Measurements from ENCODE around the gene SF3B6.
"Not testable (repeated sequence)": the region's sequence is repeated elsewhere in the genome, so short reads cannot be mapped to it uniquely, and the experiment has no call there.

The SF3B6 gene

GRCh38 chr2:24048769-24049484 is 27.2 kb downstream of the SF3B6 start:
- H3K4me1 ChIP-seq (ENCODE audit: control extremely low read depth in 1 of 4, control insufficient read depth in 4 of 4, insufficient read depth in 4 of 4, low read length in 3 of 4): peaks cover 5 to 34% (median 27%) of the 10 kb centered on the region in 4 experiments
- WGBS (ENCODE audit: insufficient coverage): 42% methylated on average over 6 of the region's 23 CpGs
- no peaks in the 10 kb centered on the region for H3K36me3 ChIP-seq (ENCODE audit: control insufficient read depth in 4 of 4, insufficient read depth in 4 of 4, low read length in 3 of 4)
- H3K27me3 ChIP-seq (replicated peaks in 2 of 5; ENCODE audit: control insufficient read depth in 4 of 5, insufficient read depth in 5 of 5, low read length in 4 of 5): peaks cover 0 to 37% (median 15%) of the 10 kb centered on the region in 5 experiments
- DNase-seq: peak in 1 of 3 donors; percentile 25
- POLR2A ChIA-PET: no interaction called here
- H3K4me3 ChIP-seq (ENCODE audit: control insufficient read depth in 1 of 7, extremely low read depth in 1 of 7, insufficient read depth in 4 of 7, low read depth in 2 of 7, low read length in 6 of 7): peak overlapping the region; percentile 38 to 79 (median 61)
- CTCF ChIA-PET: interaction anchor here (1.2 to 1.6 kb wide), 2 partner anchors 11 to 38 kb away, joined by 3 to 5 read pairs; no protein-coding TSS in a partner anchor
- H3K27ac ChIP-seq (ENCODE audit: insufficient read depth in 1 of 2, low read depth in 1 of 2, low read length in 2 of 2, poor library complexity in 1 of 2, severe bottlenecking in 2 of 2): no peak overlapping the region
- no peaks in the 10 kb centered on the region for H3K9me3 ChIP-seq (ENCODE audit: control extremely low read depth in 1 of 5, control insufficient read depth in 4 of 5, insufficient read depth in 2 of 5, low read depth in 1 of 5, low read length in 4 of 5)

- Histone ChIP-seq H3K36me3 (ENCODE audit: control insufficient read depth in 4 of 4, insufficient read depth in 4 of 4, low read length in 3 of 4) (peaks cover 0 to 2% (median 0%) of the 10 kb centered on the region in 4 experiments), H3K9me3 (ENCODE audit: control extremely low read depth in 1 of 5, control insufficient read depth in 4 of 5, insufficient read depth in 2 of 5, low read depth in 1 of 5, low read length in 4 of 5) (no peaks in the 10 kb centered on the region), H3K27me3 (replicated peaks in 2 of 5; ENCODE audit: control insufficient read depth in 4 of 5, insufficient read depth in 5 of 5, low read length in 4 of 5) (peaks cover 0 to 37% (median 15%) of the 10 kb centered on the region in 5 experiments), H3K4me1 (ENCODE audit: control extremely low read depth in 1 of 4, control insufficient read depth in 4 of 4, insufficient read depth in 4 of 4, low read length in 3 of 4) (peaks cover 5 to 34% (median 27%) of the 10 kb centered on the region in 4 experiments), H3K27ac (ENCODE audit: insufficient read depth in 1 of 2, low read depth in 1 of 2, low read length in 2 of 2, poor library complexity in 1 of 2, severe bottlenecking in 2 of 2) (no peak overlapping the region), H3K4me3 (ENCODE audit: control insufficient read depth in 1 of 7, extremely low read depth in 1 of 7, insufficient read depth in 4 of 7, low read depth in 2 of 7, low read length in 6 of 7) (peak overlapping the region in 2 of 7 experiments; percentile 93 to 94)
- CTCF ChIA-PET: interaction anchor here (0.7 to 1.8 kb wide), 9 partner anchors 12 to 224 kb away, joined by 3 to 15 read pairs (median 3); partner anchors contain the start of gene TP53I3
- POLR2A ChIA-PET: interaction anchor here (0.6 to 1.3 kb wide), 4 partner anchors 29 to 1018 kb away, joined by 3 to 12 read pairs (median 4); partner anchors contain the start of gene SF3B6
- 58% methylated on average over 8 of the region's 8 CpGs for WGBS (ENCODE audit: insufficient coverage)
- DNase-seq: no peak
Observed at GRCh38 chr2:24047703-24048033, 28.5 kb downstream of the SF3B6 start.

- WGBS (ENCODE audit: insufficient coverage): 0% methylated on average over 27 of the region's 38 CpGs
- peaks cover 5 to 34% (median 27%) of the 10 kb centered on the region in 4 experiments for H3K4me1 ChIP-seq (ENCODE audit: control extremely low read depth in 1 of 4, control insufficient read depth in 4 of 4, insufficient read depth in 4 of 4, low read length in 3 of 4)
- POLR2A ChIA-PET: interaction anchor here (0.6 to 1.3 kb wide), 3 partner anchors 30 to 77 kb away, joined by 3 to 12 read pairs (median 3); partner anchors contain the start of gene SF3B6
- H3K4me3 ChIP-seq (ENCODE audit: control insufficient read depth in 1 of 7, extremely low read depth in 1 of 7, insufficient read depth in 4 of 7, low read depth in 2 of 7, low read length in 6 of 7): peak within 1 kb of the TSS; percentile 63 to 94 (median 85)
- peaks cover 0 to 2% (median 0%) of the 10 kb centered on the region in 4 experiments for H3K36me3 ChIP-seq (ENCODE audit: control insufficient read depth in 4 of 4, insufficient read depth in 4 of 4, low read length in 3 of 4)
- peak within 1 kb of the TSS; percentile 58 to 68 for H3K27ac ChIP-seq (ENCODE audit: insufficient read depth in 1 of 2, low read depth in 1 of 2, low read length in 2 of 2, poor library complexity in 1 of 2, severe bottlenecking in 2 of 2)
- CTCF ChIA-PET: interaction anchor here (0.5 to 1.8 kb wide), 10 partner anchors 12 to 280 kb away, joined by 3 to 15 read pairs (median 3); partner anchors contain the start of gene TP53I3
- DNase-seq: peak; percentile 98 to 99 (median 98)
- H3K9me3 ChIP-seq (ENCODE audit: control extremely low read depth in 1 of 5, control insufficient read depth in 4 of 5, insufficient read depth in 2 of 5, low read depth in 1 of 5, low read length in 4 of 5): no peaks in the 10 kb centered on the region
- peaks cover 0 to 37% (median 15%) of the 10 kb centered on the region in 5 experiments for H3K27me3 ChIP-seq (replicated peaks in 2 of 5; ENCODE audit: control insufficient read depth in 4 of 5, insufficient read depth in 5 of 5, low read length in 4 of 5)
Observed at GRCh38 chr2:24046930-24047702, 29.0 kb downstream of the SF3B6 start, which contains the start of gene WDCP. TSS of gene WDCP (minus strand) at chr2:24047391. CDS start at chr2:24039494, 7,897 bp downstream.

- 0% methylated on average over 1 of the region's 2 CpGs for WGBS (ENCODE audit: insufficient coverage)
- DNase-seq: peak in 1 of 3 donors; percentile 4
- POLR2A ChIA-PET: interaction anchor here (1.3 kb wide), 1 partner anchor 30 kb away, joined by 12 read pairs; the partner anchor contains the start of gene SF3B6
- CTCF ChIA-PET: interaction anchor here (0.9 to 1.8 kb wide), 4 partner anchors 12 to 37 kb away, joined by 3 to 15 read pairs (median 5); no protein-coding TSS in a partner anchor
- Histone ChIP-seq H3K9me3 (ENCODE audit: control extremely low read depth in 1 of 5, control insufficient read depth in 4 of 5, insufficient read depth in 2 of 5, low read depth in 1 of 5, low read length in 4 of 5) (no peaks in the 10 kb centered on the region), H3K4me3 (ENCODE audit: control insufficient read depth in 1 of 7, extremely low read depth in 1 of 7, insufficient read depth in 4 of 7, low read depth in 2 of 7, low read length in 6 of 7) (peak overlapping the region in 6 of 7 experiments; percentile 81 to 94 (median 86)), H3K27ac (ENCODE audit: insufficient read depth in 1 of 2, low read depth in 1 of 2, low read length in 2 of 2, poor library complexity in 1 of 2, severe bottlenecking in 2 of 2) (peak overlapping the region in 1 of 2 experiments; percentile 68), H3K4me1 (ENCODE audit: control extremely low read depth in 1 of 4, control insufficient read depth in 4 of 4, insufficient read depth in 4 of 4, low read length in 3 of 4) (peaks cover 5 to 34% (median 27%) of the 10 kb centered on the region in 4 experiments), H3K27me3 (replicated peaks in 2 of 5; ENCODE audit: control insufficient read depth in 4 of 5, insufficient read depth in 5 of 5, low read length in 4 of 5) (peaks cover 0 to 31% (median 10%) of the 10 kb centered on the region in 5 experiments), H3K36me3 (ENCODE audit: control insufficient read depth in 4 of 4, insufficient read depth in 4 of 4, low read length in 3 of 4) (peaks cover 0 to 2% (median 0%) of the 10 kb centered on the region in 4 experiments)
Observed at GRCh38 chr2:24046599-24046929, 29.6 kb downstream of the SF3B6 start.

DNA sequence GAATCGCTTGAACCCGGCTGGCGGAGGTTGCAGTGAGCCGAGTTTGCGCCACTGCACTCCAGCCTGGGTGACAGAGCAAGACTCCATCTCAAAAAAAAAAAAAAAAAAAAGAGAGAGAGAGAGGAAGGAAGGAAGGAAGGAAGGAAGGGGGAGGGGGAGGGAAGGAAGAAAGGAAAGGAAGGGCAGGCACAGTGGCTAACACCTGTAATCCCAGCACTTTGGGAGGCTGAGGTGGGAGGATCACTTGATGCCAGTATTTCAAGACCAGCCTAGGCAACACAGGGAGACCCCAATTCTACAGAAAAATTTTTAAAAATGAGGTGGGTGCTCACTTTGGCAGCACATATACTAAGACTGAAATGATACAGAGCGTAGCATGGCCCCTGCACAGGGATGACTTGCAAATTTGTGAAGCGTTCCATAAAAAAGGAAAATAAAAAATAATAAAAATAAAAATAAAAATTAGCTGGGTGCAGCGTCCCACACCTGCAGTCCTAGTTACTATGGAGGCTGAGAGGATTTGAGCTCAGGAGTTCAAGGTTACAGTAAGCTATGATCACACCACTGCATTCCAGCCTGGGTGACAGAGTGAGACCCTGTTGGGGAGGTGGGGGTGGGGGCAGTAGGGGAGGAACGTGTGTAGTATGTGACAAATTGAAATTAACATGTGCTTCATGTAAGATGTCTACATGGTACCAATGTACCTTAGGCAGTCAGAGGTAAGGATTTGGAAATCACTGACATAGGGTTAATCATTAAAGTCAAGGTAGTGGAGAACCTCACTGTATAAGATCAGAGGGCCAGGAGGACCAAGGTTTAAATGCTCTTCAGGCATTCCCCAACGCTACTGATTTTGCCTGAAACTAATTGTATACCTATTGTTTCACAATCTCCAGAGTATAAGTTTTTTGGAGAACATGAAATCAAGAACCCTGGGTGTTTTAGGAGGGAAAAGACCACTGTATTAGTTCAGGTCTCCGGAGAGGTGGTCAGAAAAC is 30.3 kb downstream of the SF3B6 start:
- Histone ChIP-seq H3K36me3 (ENCODE audit: control insufficient read depth in 4 of 4, insufficient read depth in 4 of 4, low read length in 3 of 4) (peaks cover 0 to 2% (median 0%) of the 10 kb centered on the region in 4 experiments), H3K4me3 (ENCODE audit: control insufficient read depth in 1 of 7, extremely low read depth in 1 of 7, insufficient read depth in 4 of 7, low read depth in 2 of 7, low read length in 6 of 7) (peak overlapping the region in 6 of 7 experiments; percentile 2 to 94 (median 86)), H3K27ac (ENCODE audit: insufficient read depth in 1 of 2, low read depth in 1 of 2, low read length in 2 of 2, poor library complexity in 1 of 2, severe bottlenecking in 2 of 2) (no peak overlapping the region), H3K4me1 (ENCODE audit: control extremely low read depth in 1 of 4, control insufficient read depth in 4 of 4, insufficient read depth in 4 of 4, low read length in 3 of 4) (peaks cover 5 to 34% (median 27%) of the 10 kb centered on the region in 4 experiments), H3K9me3 (ENCODE audit: control extremely low read depth in 1 of 5, control insufficient read depth in 4 of 5, insufficient read depth in 2 of 5, low read depth in 1 of 5, low read length in 4 of 5) (no peaks in the 10 kb centered on the region), H3K27me3 (replicated peaks in 2 of 5; ENCODE audit: control insufficient read depth in 4 of 5, insufficient read depth in 5 of 5, low read length in 4 of 5) (peaks cover 0 to 26% (median 8%) of the 10 kb centered on the region in 5 experiments)
- ChIA-PET POLR2A (interaction anchor here (1.3 kb wide), 1 partner anchor 31 kb away, joined by 12 read pairs; the partner anchor contains the start of gene SF3B6), CTCF (no interaction called here)
- no peak for DNase-seq
- WGBS (ENCODE audit: insufficient coverage): 88% methylated on average over 4 of the region's 11 CpGs

- WGBS (ENCODE audit: insufficient coverage): 100% methylated on average over 5 of the region's 6 CpGs
- CTCF ChIA-PET: interaction anchor here (0.6 kb wide), 1 partner anchor 125 kb away, joined by 3 read pairs; no protein-coding TSS in a partner anchor
- Histone ChIP-seq H3K36me3 (ENCODE audit: control insufficient read depth in 4 of 4, insufficient read depth in 4 of 4, low read length in 3 of 4) (peaks cover 10 to 16% (median 12%) of the 10 kb centered on the region in 4 experiments), H3K4me1 (ENCODE audit: control extremely low read depth in 1 of 4, control insufficient read depth in 4 of 4, insufficient read depth in 4 of 4, low read length in 3 of 4) (peaks cover 5 to 16% (median 11%) of the 10 kb centered on the region in 4 experiments)
- H3K27ac ChIP-seq (ENCODE audit: insufficient read depth in 1 of 2, low read depth in 1 of 2, low read length in 2 of 2, poor library complexity in 1 of 2, severe bottlenecking in 2 of 2); H3K27me3 ChIP-seq (replicated peaks in 2 of 5; ENCODE audit: control insufficient read depth in 4 of 5, insufficient read depth in 5 of 5, low read length in 4 of 5); H3K9me3 ChIP-seq (ENCODE audit: control extremely low read depth in 1 of 5, control insufficient read depth in 4 of 5, insufficient read depth in 2 of 5, low read depth in 1 of 5, low read length in 4 of 5); H3K4me3 ChIP-seq (ENCODE audit: control insufficient read depth in 1 of 7, extremely low read depth in 1 of 7, insufficient read depth in 4 of 7, low read depth in 2 of 7, low read length in 6 of 7); DNase-seq: not testable (repeated sequence)
- POLR2A ChIA-PET: interaction anchor here (0.7 kb wide), 1 partner anchor 1064 kb away, joined by 4 read pairs; no protein-coding TSS in a partner anchor
Observed at GRCh38 chr2:24043133-24043532, 33.0 kb downstream of the SF3B6 start.
